NT2/D1 (cell line): ENCODE data around the gene TMEM178A.

Experiments
- DNase-seq: peaks from one replicate; pipeline ENCODE4 v3.0.0-alpha.2; 2011; ENCODE audit warnings: low read depth, low spot score
- H3K27me3 ChIP-seq: 2 replicates; pipeline ENCODE4 v1.6.0; 2011; ENCODE audit warnings: mild to moderate bottlenecking; ENCODE audit not compliant: insufficient read length, insufficient read depth
- H3K36me3 ChIP-seq: 2 replicates; pipeline ENCODE4 v1.6.1; 2011; ENCODE audit warnings: mild to moderate bottlenecking, low read length, mixed read lengths; ENCODE audit not compliant: insufficient read depth, insufficient read length
- H3K4me1 ChIP-seq: 2 replicates; pipeline ENCODE4 v1.5.1; 2011; ENCODE audit not compliant: insufficient read depth, insufficient read length
- H3K4me3 ChIP-seq: 2 replicates; pipeline ENCODE4 v1.5.1; 2011; ENCODE audit warnings: low read depth; ENCODE audit not compliant: insufficient read length
- H3K9ac ChIP-seq: 2 replicates; pipeline ENCODE4 v1.6.0; 2011; ENCODE audit warnings: low read depth; ENCODE audit not compliant: insufficient read length
- H3K9me3 ChIP-seq: 2 replicates; pipeline ENCODE4 v1.5.1; 2011; ENCODE audit warnings: mild to moderate bottlenecking, low read length; ENCODE audit not compliant: insufficient read depth
- SUZ12 ChIP-seq: IDR thresholded peaks from 2 replicates; pipeline ENCODE4 v1.6.1; 2011; ENCODE audit not compliant: insufficient read length, insufficient read depth; ENCODE audit errors: extremely low read depth
- YY1 ChIP-seq: IDR thresholded peaks from 2 replicates; pipeline ENCODE4 v1.6.1; 2011; ENCODE audit not compliant: insufficient read length, insufficient read depth
- ZNF274 ChIP-seq: IDR thresholded peaks from 2 replicates; pipeline ENCODE4 v1.6.1; 2011; ENCODE audit warnings: mild to moderate bottlenecking, low read depth, low read length

The TMEM178A gene

DNA sequence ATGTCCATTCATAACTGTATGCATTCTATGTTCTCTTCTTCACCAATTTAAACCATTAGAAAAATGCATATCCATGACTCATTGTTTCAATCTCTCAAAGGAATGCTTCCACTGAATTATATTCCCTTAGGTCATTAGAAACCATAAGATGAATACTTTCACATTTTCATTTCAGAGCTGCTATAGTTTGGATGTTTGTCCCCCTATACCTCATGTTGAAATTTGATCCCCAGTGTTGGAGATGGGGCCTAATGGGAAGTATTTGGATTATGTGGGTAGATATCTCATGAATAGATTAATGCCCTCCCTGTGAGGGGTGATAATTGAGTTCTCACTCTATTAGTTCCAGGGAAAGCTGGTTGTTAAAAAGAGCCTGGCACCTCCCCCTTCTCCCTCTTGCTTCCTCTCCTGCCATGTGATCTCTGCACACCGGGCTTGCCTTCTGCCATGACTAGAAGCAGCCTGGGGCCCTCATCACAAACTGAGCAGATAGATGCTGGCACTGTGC is 77.6 kb downstream of the TMEM178A start:
- H3K36me3 ChIP-seq, result no peaks in the 10 kb centered on the region

DNA sequence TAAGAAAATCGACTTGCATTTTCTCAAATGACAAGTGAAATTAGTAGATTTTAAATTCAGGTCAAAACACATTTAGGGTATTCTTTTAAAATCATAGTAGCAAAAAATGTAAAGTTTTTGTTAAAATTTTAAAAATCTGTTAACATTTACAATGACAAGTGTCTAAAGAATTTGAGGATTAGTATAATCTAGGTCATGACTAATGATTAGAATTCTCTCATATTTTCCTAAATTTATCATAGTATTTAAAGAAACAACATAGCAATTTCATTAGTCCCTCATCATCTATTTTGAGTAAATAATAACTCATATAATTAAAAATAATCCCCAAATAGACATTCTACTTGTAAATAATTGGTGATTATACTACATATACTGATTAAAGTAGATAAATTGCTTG is 89.7 kb downstream of the TMEM178A start:
- DNase-seq, result no peak
- no peak overlapping the region for H3K9ac ChIP-seq
- H3K27me3 ChIP-seq, result no peaks in the 10 kb centered on the region
- no peaks in the 10 kb centered on the region for H3K4me1 ChIP-seq
- TF ChIP-seq SUZ12, result no peak
- TF ChIP-seq ZNF274, result no peak
- no peak for TF ChIP-seq YY1
- H3K9me3 ChIP-seq, result no peaks in the 10 kb centered on the region; the same call in 1 of the 2 replicates
- no peaks in the 10 kb centered on the region for H3K36me3 ChIP-seq
- no peak overlapping the region for H3K4me3 ChIP-seq

More for the DNA sequence above, 77.6 kb downstream of the TMEM178A start:
- no peak overlapping the region for H3K9ac ChIP-seq
- DNase-seq, result no peak
- no peak overlapping the region for H3K4me3 ChIP-seq
- H3K9me3 ChIP-seq, result no peaks in the 10 kb centered on the region
- H3K4me1 ChIP-seq, result no peaks in the 10 kb centered on the region
- TF ChIP-seq SUZ12 (no peak), ZNF274 (no peak), YY1 (no peak)
- H3K27me3 ChIP-seq, result no peaks in the 10 kb centered on the region

DNA sequence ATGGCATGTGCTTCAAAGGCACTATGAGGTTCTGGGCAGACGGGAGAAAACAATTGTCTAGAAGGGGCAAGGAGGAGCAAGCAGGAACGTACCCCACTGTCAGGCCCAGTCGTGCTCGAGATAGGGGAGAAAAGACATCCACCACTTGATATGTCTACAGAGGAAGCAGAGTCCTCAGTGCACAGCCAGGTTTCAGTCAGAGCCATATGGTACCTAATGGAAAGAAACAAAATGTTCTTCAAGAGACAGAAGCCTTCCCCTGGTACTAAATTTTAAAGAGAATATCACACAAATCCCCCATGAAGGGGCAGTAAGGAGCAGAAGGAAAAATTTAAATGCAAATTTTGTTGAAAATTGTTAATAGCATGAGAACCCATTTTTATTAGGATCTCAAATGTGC is 91.4 kb downstream of the TMEM178A start:
- H3K9me3 ChIP-seq, result no peaks in the 10 kb centered on the region; the same call in 1 of the 2 replicates
- no peaks in the 10 kb centered on the region for H3K36me3 ChIP-seq
- H3K4me1 ChIP-seq, result no peaks in the 10 kb centered on the region
- no peaks in the 10 kb centered on the region for H3K27me3 ChIP-seq
- H3K9ac ChIP-seq, result no peak overlapping the region
- DNase-seq, result no peak
- TF ChIP-seq SUZ12, result no peak
- no peak for TF ChIP-seq ZNF274
- TF ChIP-seq YY1, result no peak
- H3K4me3 ChIP-seq, result no peak overlapping the region

DNA sequence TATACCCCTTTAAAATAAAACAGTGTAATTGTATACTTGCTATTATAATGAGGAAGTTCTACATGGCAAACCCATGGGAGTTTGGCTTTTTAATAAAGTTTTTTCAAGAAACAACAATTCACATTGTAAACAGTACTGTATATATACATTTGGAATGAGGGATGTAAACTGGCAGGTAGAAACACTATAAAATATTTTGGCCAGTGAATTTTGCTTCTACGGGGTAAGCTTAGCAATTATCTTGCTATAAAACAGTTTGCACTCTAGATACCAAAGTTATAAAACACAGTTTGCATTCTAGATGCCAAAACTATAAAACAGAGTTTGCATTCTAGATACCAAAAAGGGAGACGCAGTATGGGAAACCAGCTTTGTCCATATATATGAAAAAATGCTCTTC is 96.7 kb downstream of the TMEM178A start:
- Histone ChIP-seq H3K27me3 (no peaks in the 10 kb centered on the region), H3K9me3 (no peaks in the 10 kb centered on the region), H3K4me1 (no peaks in the 10 kb centered on the region), H3K4me3 (no peak overlapping the region), H3K36me3 (no peaks in the 10 kb centered on the region), H3K9ac (no peak overlapping the region)
- no peak for DNase-seq
- TF ChIP-seq ZNF274, result no peak
- no peak for TF ChIP-seq YY1
- no peak for TF ChIP-seq SUZ12
